T-cell (primary cell): ENCODE data around the gene RNASEH2B. TPM values are rescaled to one million over a fixed set of nuclear protein-coding genes. Genes with fewer than 3 reads are reported as not detected.

Source experiments
- total RNA-seq, 35 experiments: library from RNA in 6 of 35; stranded (reverse) in 6 of 35; fragments of 120-200 nt in 1 of 35; gene quantifications; one replicate each; pipeline versions ENCODE4 v1.2.1 to v1.2.4 and lab custom pipeline; 2013 to 2026

RNASEH2B gene
- total RNA-seq, 5 donors from 2014 or later (not counting 1 experiment from before 2014, with no cell fraction given) = 60.5 to 90.2 (median 68.6) TPM

Other genes with a start within 250 kb of the RNASEH2B start
- not detected for gene DLEU7, start 66.1 kb upstream of the RNASEH2B start, total RNA-seq
- not detected for gene C13orf42, start 201.5 kb downstream of the RNASEH2B start, total RNA-seq